HG02884 (cell line): ENCODE data around the gene NPHP1.
"Not testable (repeated sequence)": the region's sequence is repeated elsewhere in the genome, so short reads cannot be mapped to it uniquely, and the experiment has no call there.

ENCODE experiments used
- ATAC-seq: cut with Tn5 transposase; IDR thresholded peaks from one replicate; pipeline ENCODE4 v1.9.1; 2021; ENCODE audit warnings: mild to moderate bottlenecking, moderate library complexity; ENCODE audit not compliant: unreplicated experiment

Gene NPHP1

DNA sequence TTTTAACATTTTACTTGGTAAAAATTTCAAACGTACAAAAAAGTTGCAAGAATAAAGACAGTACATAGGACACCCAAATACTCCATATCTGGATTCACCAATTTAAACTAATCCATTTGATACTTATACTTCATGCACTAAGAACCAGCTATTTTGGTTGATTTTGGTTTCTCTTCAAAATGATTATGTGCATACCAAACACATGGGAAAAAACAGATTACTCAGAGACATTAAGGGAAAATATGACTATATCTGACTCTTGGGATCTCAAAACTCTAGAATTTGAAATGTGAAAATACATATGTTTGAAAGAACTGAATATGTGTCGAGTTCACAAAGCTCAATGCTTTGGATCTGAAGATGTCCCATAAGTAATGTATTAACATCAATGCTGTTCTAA is 73.6 kb downstream of the NPHP1 start:
- no peak for ATAC-seq

DNA sequence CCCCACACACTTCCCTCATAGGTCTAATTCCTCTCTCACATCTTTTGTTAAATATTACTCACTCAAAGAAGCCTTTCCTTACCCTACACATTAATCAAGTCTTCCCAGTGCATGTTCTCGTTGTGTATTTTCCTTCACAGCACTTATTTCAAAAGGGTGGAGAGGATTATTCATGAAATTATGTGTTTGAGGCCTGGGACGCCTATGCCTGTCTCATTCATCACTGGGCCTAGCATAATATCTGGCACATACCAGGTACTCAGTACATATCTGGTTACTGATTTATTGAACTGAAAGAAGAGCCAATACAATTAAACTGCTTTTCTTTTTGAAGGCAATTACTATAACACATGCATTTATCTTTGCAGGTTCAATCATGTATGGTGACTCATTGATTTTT is 74.1 kb downstream of the NPHP1 start:
- no peak for ATAC-seq

DNA sequence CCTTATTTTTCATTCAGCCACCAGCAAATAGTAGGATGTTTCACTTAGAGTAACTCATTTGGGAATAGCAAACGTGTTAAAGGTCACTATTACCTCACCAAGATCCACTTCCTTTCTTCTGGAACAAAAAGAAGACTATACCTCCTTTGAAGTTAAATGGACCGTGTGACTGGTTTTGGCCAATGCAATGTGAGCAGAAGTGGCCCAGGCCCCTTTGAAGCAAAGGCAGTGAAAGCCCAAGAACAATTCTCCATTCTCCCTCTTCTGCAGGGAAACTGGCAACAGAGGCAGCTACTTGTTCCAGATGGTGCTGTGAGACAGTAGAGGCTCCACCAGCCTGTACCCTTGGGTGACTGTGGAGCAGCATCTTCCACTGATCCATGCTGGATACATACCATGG is 77.9 kb downstream of the NPHP1 start:
- ATAC-seq: no peak

DNA sequence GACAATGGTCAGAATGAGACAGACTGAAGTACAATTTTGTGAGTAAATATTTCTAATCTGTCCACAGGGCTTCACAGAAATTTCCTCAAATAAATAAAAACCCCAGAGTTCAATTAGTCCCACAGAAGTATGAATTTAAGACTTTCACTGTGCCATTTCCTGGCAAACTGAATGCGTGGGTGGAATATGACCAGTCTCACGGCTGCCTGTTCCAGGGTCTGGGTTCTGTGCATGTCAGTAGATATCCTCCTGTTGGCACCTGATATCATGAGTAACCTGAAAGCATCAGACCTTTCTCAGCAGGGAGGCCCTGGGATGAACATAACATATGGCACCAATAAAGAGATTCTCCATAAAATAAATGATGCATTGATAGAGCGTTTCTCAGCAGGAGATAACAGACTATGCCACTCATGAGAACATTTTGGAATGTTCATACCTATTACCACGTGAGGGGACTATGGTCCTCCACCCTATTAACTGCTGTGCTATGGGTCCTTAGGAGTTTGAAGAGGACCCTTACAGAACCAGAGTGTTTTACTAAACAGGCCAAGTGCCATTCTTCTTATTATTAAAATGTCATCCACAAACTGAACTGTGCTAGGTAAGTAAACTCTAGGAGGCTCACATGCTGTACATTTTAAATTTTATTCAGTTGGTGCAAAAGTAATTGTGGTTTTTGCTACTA is 78.6 kb downstream of the NPHP1 start:
- no peak for ATAC-seq

DNA sequence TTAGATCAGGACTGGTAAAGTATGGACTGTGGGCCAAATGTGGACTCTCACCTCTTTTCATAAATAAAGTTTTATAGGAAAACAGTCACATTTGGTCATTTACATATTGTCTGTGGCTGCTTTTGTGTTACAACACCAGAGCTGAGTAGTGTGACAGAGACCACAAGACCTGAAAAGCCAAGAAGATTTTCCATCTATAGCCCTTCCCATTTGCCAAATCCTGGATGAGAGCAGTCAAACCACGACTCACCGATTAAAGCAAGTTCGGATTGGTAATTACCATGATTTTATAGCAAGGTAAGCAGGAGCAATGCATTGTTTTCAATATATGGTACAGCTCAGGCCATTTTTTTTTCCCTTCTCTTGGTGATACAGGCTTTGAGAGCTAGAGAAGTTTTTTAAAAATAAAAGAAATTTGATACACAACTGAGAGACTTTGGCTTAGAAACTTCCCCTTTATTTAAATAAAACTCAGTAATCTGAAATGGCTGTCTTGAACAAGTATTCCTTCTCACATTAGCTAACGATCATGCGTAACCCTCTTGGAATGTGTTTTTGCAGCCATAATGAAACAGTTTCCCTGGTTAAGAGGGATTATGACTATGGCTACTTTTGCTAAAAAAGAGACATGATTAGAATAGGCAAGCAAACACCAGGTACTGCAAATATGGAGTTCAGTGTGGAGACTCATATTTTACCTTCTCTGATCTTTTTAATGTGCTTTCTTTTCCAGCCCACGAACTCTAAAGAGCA is 79.7 kb downstream of the NPHP1 start:
- ATAC-seq: no peak

DNA sequence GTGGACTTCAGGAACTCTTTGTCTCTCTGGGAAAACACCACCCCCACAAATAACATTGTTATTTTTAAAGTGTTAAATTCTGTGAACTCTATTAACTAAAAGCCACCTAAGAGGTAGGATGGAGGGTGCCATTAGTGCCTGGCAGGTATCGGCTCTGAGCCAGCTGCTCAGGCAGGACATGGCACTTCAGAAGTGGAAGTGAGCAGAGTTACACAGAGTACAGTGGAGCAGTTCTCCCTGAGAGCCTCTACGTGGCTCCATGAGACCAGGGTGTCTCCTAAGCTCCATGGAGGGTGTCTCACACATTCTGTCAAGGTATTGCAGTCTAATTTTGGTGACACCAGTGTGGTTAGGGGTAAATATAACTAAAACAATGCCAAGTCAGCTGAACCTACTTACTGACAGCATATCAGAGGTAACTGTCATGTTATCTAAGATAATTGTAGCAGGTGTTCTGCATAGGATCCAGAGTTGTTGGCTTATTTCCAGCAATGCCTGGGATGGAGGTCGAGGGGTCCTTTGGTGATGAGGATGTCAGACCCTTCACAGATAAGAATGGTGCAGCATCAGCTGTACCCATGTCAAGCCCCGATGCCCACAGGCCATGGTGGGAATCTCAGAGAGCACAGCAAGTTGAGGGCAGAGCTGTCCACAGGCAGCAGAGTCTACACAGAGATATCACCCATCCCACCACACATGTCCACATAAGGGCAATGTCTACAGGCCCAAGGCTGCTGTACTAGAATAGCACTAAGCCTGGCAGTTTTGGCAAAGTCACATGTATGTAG is 80.6 kb downstream of the NPHP1 start:
- no peak for ATAC-seq

DNA sequence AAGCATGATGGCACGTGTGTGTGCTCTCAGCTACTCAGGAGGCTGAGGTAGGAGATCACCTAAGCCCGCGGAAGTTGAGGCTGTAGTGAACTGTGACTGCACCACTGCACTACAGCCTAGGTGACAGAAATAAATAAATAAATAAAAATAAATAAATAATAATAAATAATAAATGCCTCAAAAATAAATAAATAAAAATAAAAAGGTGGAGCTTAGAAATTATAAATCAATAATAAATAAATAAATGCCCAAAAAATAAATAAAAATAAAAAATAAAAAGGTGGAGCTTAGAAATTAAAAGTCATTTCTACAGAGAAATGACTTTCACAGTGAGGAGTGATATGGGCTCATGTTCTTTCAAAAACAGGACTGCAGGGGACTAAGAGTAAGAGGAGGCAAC is 83.2 kb downstream of the NPHP1 start:
- ATAC-seq: no peak

DNA sequence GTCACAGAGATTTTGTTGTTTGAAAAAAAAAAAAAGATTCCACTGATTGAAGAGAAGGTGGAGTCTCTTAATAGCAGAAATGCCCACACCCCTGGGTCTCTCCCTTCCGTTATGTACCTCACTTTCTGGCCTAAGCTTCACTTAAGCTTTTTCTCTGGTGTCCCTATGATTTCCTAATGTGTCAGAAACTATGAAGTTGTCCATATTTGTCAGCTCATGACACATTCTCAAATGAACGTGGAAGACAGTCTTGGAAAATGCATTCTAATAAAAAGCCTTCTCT is 83.8 kb downstream of the NPHP1 start:
- no peak for ATAC-seq

DNA sequence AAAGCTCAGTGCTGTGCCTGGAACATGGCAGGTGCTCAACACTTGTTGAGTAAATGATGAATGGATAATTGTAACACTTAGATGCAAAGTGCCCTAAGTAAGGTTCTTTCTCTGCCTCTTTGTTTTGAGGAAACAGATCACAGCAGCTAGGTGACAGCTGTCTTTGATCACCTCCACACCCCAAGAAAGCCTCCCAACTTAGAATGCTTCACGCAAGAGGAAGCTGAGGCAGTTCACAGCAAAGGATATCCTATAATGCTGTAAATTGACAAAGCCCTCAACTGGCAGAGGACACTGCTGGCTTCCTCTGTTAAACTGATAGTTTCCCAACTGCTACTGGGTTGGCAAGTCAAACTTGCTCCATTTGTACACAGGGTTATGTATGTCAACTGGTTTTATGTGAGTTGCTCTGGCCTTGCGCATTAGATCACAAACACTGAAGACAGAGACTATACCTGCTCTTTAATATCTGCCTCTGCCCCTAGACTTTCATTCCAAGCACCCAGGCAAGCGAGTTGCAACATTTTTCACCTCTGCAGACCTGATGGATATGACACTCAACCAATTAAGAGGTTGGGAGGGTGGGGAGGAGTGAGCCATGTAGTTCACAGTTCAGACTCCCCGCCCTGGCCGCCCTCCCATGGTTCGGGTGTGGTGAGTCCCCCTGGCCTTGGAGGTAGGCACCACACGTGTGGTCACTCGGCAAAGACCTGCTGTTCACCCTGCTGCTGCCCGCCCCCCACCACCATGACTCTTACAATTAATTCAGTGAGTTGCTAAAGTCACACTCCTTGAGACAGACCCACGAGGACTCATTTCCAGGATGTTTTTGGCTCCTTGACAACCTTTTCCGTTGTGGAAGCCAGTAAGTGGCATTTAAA is 84.4 kb downstream of the NPHP1 start:
- ATAC-seq: no peak

DNA sequence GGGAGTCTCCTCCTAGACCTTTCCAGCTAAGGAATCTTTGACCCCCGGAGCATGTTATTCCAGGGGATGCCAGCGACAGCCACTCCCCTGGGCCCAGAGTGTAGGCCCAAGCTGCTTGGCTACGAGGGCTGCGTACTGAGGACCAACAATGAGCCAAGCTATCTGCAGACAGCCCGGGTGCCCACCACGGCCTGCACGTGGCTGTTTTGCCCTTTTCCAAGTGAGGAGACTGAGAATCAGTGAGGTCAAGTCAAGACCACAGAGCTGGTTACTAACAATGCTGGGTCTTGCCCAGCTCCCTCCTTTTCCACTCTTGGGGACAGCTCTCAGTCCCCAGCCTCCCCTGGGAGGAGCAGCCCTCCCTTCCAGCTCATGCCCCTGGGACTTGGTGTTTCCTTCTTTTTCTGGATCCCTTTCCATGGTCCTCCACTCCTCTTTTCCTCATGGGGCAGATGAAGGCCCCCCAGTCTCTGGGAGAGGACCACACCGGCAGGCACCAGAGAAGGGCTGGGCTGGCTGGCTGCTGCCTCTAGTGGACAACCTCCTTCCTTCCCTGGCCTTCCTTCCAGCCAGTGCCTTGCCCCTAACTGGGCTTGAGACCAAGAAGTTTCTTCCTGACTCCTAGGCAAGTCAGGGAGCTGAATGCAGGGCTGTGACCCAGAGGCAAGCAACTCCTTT is 88.6 kb downstream of the NPHP1 start:
- no peak for ATAC-seq

DNA sequence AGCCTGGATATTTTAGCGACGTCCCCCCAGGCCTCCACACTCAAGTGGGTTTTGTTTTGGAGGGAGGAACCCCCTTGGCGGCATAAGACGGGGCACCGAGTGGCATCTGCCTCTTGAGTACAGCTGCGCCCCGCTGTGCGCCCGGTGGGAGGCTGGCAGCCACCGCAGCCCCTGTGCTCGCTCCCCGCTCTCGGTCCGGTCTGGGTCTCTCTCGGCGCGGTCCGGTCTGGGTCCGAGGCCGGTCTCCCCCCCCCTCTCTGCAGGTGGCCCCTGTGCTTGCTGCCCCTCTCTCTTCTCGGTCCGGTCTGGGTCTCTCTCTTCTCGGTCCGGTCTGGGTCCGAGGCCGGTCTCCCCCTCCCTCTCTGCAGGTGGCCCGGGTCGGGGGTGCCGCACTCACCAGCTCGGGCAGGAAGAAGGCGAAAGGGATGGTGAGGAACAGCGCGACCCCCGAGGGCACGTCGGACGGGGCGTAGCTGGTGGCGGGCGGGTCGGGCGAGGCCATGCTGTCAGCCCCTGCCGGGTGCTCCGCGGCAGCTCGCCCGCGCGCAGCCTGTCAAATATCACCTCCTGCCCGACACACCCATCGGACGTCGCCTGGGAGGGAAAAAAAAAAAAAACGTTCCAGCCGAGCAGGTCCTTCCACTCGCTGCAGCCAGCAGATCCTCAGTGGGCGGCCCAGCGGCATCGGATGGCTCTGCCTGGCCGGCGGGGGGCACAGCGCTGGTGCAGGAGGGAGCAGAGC is 89.4 kb downstream of the NPHP1 start, which contains the start of gene MALL:
TSS of gene MALL (minus strand) at position 532 of the 742 bp plus-strand sequence. CDS start at position 502, 30 bp downstream.
- no peak for ATAC-seq

DNA sequence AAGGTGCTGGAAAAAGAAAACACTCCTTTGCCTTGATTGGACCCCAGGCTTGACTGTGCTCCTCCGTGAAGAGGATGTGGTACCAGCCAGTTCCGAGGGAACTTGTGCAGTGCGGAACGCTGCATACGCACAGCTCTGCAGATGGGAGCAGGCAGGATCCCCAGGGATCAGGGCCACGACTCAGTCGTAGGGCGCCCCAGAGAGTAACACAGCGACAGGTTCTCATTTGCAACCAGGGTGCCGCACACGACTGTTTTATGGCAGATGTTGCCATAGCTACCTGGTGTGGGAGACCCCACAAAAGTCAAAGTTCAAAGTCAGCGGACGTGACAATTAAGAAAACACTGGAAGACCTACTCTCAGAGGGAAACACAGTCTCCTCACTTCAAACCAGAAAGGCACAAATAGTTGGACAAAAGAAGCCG is 90.0 kb downstream of the NPHP1 start:
- no peak for ATAC-seq

DNA sequence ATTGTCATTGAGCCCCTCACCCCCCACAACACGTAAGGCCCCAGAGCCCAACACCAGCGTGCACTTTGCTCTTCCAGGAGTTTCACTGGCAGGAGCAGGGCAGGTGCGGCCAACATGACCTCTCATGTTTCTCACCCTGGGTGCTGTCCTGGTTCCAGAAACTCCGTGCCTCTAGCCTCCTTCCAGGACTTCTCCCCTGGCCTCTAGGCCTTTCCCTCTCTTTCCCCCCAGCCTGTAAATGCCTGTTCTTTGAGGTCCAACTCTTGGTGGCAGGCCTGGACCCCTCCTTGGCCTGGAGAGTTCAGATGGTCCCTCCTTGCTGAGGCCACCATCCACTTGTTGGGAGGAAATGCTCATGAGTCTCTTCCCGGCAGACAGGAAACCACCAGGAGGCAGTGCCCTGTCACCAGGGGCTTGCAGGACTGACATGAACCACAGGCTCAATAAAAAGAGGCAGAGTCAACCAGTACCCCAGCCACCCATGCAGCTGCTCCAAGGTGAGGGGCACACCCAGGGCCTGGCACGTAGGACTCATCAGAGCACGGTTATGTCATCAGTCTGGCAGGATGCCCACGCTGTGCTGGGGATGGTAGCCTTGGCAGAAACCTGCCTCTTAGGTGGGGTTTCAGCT is 90.7 kb downstream of the NPHP1 start:
- no peak for ATAC-seq

DNA sequence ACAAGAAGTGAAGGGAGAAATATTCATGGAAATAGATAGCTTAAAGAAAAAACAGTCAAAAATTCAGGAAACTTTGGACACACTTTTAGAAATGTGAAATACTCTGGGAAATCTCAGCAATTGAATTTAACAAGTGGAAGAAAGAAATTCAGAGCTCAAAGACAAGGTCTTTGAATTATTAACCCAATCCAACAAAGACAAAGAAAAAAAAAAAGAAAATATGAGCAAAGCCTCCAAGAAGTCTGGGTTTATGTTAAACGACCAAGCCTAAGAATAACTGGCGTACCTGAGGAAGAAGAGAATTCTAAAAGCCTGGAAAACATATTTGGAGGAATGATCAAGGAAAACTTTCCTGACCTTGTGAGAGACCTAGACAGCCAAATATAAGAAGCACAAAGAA is 96.5 kb downstream of the NPHP1 start:
- ATAC-seq: not testable (repeated sequence)

DNA sequence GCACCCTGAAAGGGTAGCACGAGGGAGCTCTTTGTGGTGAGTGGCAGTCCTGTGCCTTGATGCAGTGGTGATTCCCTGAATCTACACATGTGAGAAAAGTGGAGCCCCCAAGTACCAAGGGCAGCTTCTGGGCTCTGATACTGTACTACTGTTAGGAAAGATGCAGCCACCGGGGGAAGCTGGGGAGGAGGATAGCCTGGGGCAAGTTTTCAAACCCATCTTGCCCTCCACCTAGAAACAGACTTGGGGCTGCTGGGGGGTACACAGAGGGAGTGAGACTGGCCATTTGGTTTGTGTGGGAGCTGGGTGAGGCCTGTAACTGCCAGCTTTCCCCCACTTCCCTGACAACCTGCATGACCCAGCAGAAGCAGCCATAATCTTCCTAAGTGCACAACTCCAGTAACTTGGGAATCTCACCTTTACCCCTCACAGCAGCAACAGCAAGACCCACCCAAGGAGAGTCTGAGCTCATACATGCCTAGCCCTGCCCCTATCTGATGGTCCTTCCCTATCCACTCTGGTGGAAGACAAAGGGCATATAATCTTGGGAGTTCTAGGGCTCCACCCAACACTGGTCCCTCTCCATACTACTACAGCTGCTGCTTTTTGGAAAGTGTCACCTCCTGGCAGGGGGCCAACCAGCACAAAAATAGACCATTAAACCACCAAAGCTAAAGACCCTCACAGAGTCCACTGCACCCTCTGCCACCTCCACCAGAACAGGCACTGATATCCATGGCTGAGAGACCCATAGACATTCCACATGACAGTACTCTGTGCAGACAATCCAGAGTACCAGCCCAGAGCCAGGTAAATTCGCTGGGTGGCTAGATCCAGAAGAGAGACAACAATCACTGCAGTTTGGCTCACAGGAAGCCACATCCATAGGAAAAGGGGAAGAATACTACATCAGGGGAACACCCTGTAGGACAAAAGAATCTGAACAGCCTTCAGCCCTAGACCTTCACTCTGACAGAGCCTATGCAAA is 97.4 kb downstream of the NPHP1 start:
- no peak for ATAC-seq

DNA sequence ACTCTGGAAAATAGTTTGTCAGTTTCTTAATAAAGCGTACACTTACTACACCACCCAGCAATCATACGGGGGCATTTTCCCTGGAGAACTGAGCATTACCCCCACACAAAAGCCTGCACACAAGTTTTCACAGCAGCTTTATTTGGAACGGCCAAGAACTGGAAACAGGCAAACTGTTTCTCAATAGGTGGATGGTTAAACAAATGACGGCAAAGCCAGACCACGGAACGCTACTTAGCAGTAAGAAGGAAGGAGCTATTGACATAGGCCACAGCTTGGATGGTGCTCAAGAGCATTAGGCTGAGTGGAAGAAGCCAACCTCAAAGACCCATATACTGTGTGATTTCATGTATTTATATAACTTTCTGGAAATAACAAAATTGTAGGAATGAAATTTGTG is 98.2 kb downstream of the NPHP1 start:
- no peak for ATAC-seq

DNA sequence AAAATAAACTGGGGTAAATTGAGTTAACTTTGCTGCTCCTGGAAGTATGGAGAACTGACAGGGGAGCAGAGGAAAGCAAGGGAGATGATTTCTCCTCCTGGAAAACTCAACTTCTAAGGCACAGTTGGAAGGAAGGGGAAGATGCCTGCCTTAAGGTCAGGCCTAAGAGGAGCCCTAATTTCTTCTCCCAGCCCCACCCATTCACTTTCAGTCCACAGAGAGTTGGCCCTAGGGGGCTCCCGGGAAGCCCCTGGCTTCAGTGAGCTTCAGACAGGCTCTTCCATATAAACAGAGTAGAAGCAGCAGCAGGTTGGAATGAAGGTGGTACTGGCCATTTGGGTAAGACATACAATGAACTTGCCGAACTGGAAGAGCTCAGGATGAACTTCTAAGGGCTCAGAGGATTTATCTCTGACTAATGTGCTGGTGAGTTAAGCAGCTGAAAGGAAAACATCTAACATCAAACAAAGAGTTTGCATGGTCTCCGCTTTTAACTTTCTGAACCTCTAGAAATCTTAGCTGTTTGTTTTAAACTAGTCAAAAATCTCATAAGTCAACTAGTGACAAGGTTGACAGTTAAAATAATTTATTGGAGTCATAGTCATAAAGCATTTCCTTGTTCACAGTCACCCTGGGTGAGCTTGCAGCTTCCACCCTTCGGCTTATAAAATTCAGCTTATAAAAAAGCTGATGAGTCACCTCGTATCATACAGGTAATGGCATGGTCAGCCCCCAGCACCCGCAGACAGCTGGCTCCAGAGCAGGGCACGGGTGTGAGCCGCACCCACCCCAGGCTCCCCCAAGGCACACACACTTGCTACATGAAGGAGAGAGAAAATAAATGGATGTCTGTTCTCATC is 99.0 kb downstream of the NPHP1 start:
- no peak for ATAC-seq
